Keratinocyte (primary cell): ENCODE data around the gene PPM1H. TPM values are rescaled to one million over a fixed set of nuclear protein-coding genes. Genes with fewer than 3 reads are reported as not detected.

Source experiments
- DNase-seq: peaks from one replicate; pipeline ENCODE4 v3.0.0-alpha.2; 2011; ENCODE audit warnings: low read depth, missing footprints, low spot score
- FAIRE-seq: peaks from 2 replicates; lab custom pipeline; 2011; peaks lifted over from hg19 to GRCh38; lab: Jason Lieb, UNC
- H2AFZ ChIP-seq: 2 replicates; pipeline ENCODE4 v1.6.0; 2012; ENCODE audit warnings: low read length, control low read depth, inconsistent platforms; ENCODE audit not compliant: control insufficient read depth
- H3K27ac ChIP-seq: 2 replicates; pipeline ENCODE4 v1.5.1; 2011; ENCODE audit warnings: low read length; ENCODE audit not compliant: control insufficient read depth, insufficient read depth
- H3K27me3 ChIP-seq: 3 replicates; pipeline ENCODE4 v1.6.0; 2011; ENCODE audit warnings: low read length; ENCODE audit not compliant: control insufficient read depth, insufficient read depth; ENCODE audit errors: extremely low read depth
- H3K36me3 ChIP-seq, 2 experiments: 2 replicates in 1 of 2; 3 replicates in 1 of 2; pipeline ENCODE4 v1.5.1; 2011; ENCODE audit warnings: low read length in 2 of 2, mild to moderate bottlenecking in 1 of 2; ENCODE audit not compliant: control insufficient read depth in 2 of 2, insufficient read depth in 2 of 2; ENCODE audit errors: extremely low read depth in 1 of 2
- H3K4me1 ChIP-seq: 3 replicates; pipeline ENCODE4 v1.5.1; 2011; ENCODE audit warnings: low read length; ENCODE audit not compliant: control insufficient read depth, insufficient read depth; ENCODE audit errors: extremely low read depth
- H3K4me2 ChIP-seq: 3 replicates; pipeline ENCODE4 v1.6.0; 2011; ENCODE audit warnings: low read depth, low read length; ENCODE audit not compliant: control insufficient read depth, insufficient read depth; ENCODE audit errors: extremely low read depth
- H3K4me3 ChIP-seq, 3 experiments: fragments of 200-600 bp in 1 of 3; sonication (generic) in 1 of 3; 2 replicates in 2 of 3; 3 replicates in 1 of 3; pipeline ENCODE4 v1.5.1; 2011 to 2016; ENCODE audit warnings: low read length in 3 of 3, mild to moderate bottlenecking in 3 of 3, control low read depth in 2 of 3, inconsistent platforms in 1 of 3, low read depth in 1 of 3, mixed read lengths in 1 of 3, mixed run types in 1 of 3, moderate library complexity in 1 of 3; ENCODE audit not compliant: control insufficient read depth in 2 of 3, insufficient read depth in 2 of 3; ENCODE audit errors: extremely low read depth in 1 of 3
- H3K79me2 ChIP-seq: 2 replicates; pipeline ENCODE4 v1.6.0; 2012; ENCODE audit warnings: low read length; ENCODE audit not compliant: control insufficient read depth, insufficient read depth
- H3K9ac ChIP-seq: 3 replicates; pipeline ENCODE4 v1.6.0; 2011; ENCODE audit warnings: low read length; ENCODE audit not compliant: control insufficient read depth, insufficient read depth; ENCODE audit errors: extremely low read depth
- H3K9me1 ChIP-seq: 3 replicates; pipeline ENCODE4 v1.6.0; 2011; ENCODE audit warnings: low read length; ENCODE audit not compliant: control insufficient read depth, insufficient read depth; ENCODE audit errors: extremely low read depth
- H3K9me3 ChIP-seq: 2 replicates; pipeline ENCODE4 v1.5.1; 2012; ENCODE audit warnings: low read depth, low read length; ENCODE audit not compliant: control insufficient read depth
- H4K20me1 ChIP-seq: 3 replicates; pipeline ENCODE4 v1.6.0; 2011; ENCODE audit warnings: low read length; ENCODE audit not compliant: control insufficient read depth, insufficient read depth; ENCODE audit errors: extremely low read depth
- CTCF ChIP-seq, 3 experiments: IDR thresholded peaks in 1 of 3; conservative IDR thresholded peaks in 1 of 3; optimal IDR thresholded peaks in 1 of 3; 2 replicates in 2 of 3; 3 replicates in 1 of 3; pipeline versions ENCODE3 to v1.5.1; 2011; ENCODE audit warnings: low read length in 3 of 3, mild to moderate bottlenecking in 3 of 3, moderate library complexity in 2 of 3, control low read depth in 1 of 3, inconsistent platforms in 1 of 3; ENCODE audit not compliant: insufficient read depth in 2 of 3; ENCODE audit errors: extremely low read depth in 1 of 3
- EZH2 ChIP-seq: IDR thresholded peaks from one replicate; pipeline ENCODE4 v1.6.1; 2012; ENCODE audit warnings: inconsistent platforms, mild to moderate bottlenecking, low read length, moderate library complexity
- dilution Hi-C: fragments of 300-500 bp; cut with MboI; formaldehyde crosslinking; loops from one replicate; pipeline ENCODE4 v1.7.0; 2020; ENCODE audit warnings: low sequenced_read_pairs; ENCODE audit not compliant: extremely low pct_ligation_motif_present
- polyA plus RNA-seq, 5 experiments: library from polyadenylated mRNA; depleted of rRNA in 3 of 5; stranded (reverse) in 3 of 5; stranded (forward) in 1 of 5; unstranded in 1 of 5; fragments of >200 nt; gene quantifications; 1 replicate in 1 of 5; 2 replicates in 3 of 5; 3 replicates in 1 of 5; pipeline versions ENCODE4 v1.2.1 to v1.2.3, GENCODE V29; 2011 to 2012; ENCODE audit warnings: missing spikeins in 2 of 5, low read depth in 1 of 5, low replicate concordance in 1 of 5

Gene PPM1H
- polyA plus RNA-seq, 1 donor (not counting 4 experiments of a cell fraction or from before 2014, with no cell fraction given) = 0.09 TPM

- Histone ChIP-seq H3K27me3 (no peaks in the 10 kb centered on the region), H3K9ac (no peak overlapping the region), H3K9me1 (no peaks in the 10 kb centered on the region), H3K27ac (no peak overlapping the region), H2AFZ (no peak overlapping the region), H3K4me3 (no peak overlapping the region), H3K4me1 (no peaks in the 10 kb centered on the region), H3K79me2 (no peaks in the 10 kb centered on the region), H3K4me2 (no peak overlapping the region), H3K9me3 (no peaks in the 10 kb centered on the region), H4K20me1 (no peaks in the 10 kb centered on the region), H3K36me3 (no peaks in the 10 kb centered on the region)
- FAIRE-seq (no peak), DNase-seq (no peak)
- dilution Hi-C loops = no loop called here
- TF ChIP-seq EZH2 = no peak
- no peak for TF ChIP-seq CTCF (optimal IDR thresholded peaks at IDR 0.05 in 1 of 3, IDR thresholded peaks at IDR 0.05 in 1 of 3, conservative IDR thresholded peaks at IDR 0.05 in 1 of 3; ENCODE audit: extremely low read depth in 1 of 3, insufficient read depth in 2 of 3, low read length in 3 of 3)
These were observed 24.8 kb upstream of the PPM1H start for GRCh38 chr12:62959745-62960144.

- Histone ChIP-seq H3K4me1 (no peaks in the 10 kb centered on the region), H3K79me2 (no peaks in the 10 kb centered on the region), H3K36me3 (no peaks in the 10 kb centered on the region), H2AFZ (no peak overlapping the region), H3K27me3 (no peaks in the 10 kb centered on the region), H3K9me3 (no peaks in the 10 kb centered on the region), H3K9me1 (no peaks in the 10 kb centered on the region), H3K4me2 (no peak overlapping the region), H3K27ac (no peak overlapping the region), H4K20me1 (no peaks in the 10 kb centered on the region), H3K4me3 (no peak overlapping the region), H3K9ac (no peak overlapping the region)
- FAIRE-seq (no peak), DNase-seq (no peak)
- dilution Hi-C loops = no loop called here
- TF ChIP-seq EZH2 (no peak), CTCF (optimal IDR thresholded peaks at IDR 0.05 in 1 of 3, IDR thresholded peaks at IDR 0.05 in 1 of 3, conservative IDR thresholded peaks at IDR 0.05 in 1 of 3; ENCODE audit: extremely low read depth in 1 of 3, insufficient read depth in 2 of 3, low read length in 3 of 3) (no peak)
These were observed 22.4 kb upstream of the PPM1H start for GRCh38 chr12:62957233-62957953.
